Fibroblast of pulmonary artery (primary cell): ENCODE measurements around the gene AIFM1.

ENCODE experiments used
- DNase-seq: peaks from one replicate; pipeline ENCODE4 v3.0.0-alpha.2; 2010; ENCODE audit warnings: low read depth
- H3K4me3 ChIP-seq: replicated peaks from 2 replicates; pipeline ENCODE4 v1.5.1; 2011; ENCODE audit warnings: low read depth, mild to moderate bottlenecking, control low read depth, low read length, moderate library complexity
- CTCF ChIP-seq: IDR thresholded peaks from 2 replicates; pipeline ENCODE4 v1.5.1; 2011; ENCODE audit warnings: mild to moderate bottlenecking, control low read depth, low read length, inconsistent platforms; ENCODE audit errors: missing control alignments

Gene AIFM1

GRCh38 chrX:130162094-130162735 is 3.4 kb downstream of the AIFM1 start:
- no peak for TF ChIP-seq CTCF
- DNase-seq: no peak
- no peak overlapping the region for H3K4me3 ChIP-seq

GRCh38 chrX:130159776-130160175 is 5.9 kb downstream of the AIFM1 start:
- DNase-seq: no peak
- TF ChIP-seq CTCF: no peak
- H3K4me3 ChIP-seq: no peak overlapping the region

- H3K4me3 ChIP-seq: no peak overlapping the region
- no peak for TF ChIP-seq CTCF
- no peak for DNase-seq
These were observed 7.3 kb downstream of the AIFM1 start for GRCh38 chrX:130158311-130158710.

- H3K4me3 ChIP-seq: no peak overlapping the region
- no peak for TF ChIP-seq CTCF
- DNase-seq: peak; percentile 15
These were observed 10.1 kb downstream of the AIFM1 start for GRCh38 chrX:130155564-130155963.

GRCh38 chrX:130147631-130148030 is 18.0 kb downstream of the AIFM1 start:
- no peak for DNase-seq
- no peak overlapping the region for H3K4me3 ChIP-seq
- no peak for TF ChIP-seq CTCF

GRCh38 chrX:130145123-130145522 is 20.5 kb downstream of the AIFM1 start:
- TF ChIP-seq CTCF: no peak
- H3K4me3 ChIP-seq: no peak overlapping the region
- no peak for DNase-seq

- DNase-seq: peak; percentile 87
- no peak overlapping the region for H3K4me3 ChIP-seq
- peak; percentile 34 for TF ChIP-seq CTCF
These were observed 21.1 kb downstream of the AIFM1 start for GRCh38 chrX:130144509-130144908.
